SK-N-SH (cell line): Measurements from ENCODE around the gene BLZF1. TPM values are rescaled to one million over a fixed set of nuclear protein-coding genes. Genes with fewer than 3 reads are reported as not detected.

Source experiments
- CTCF ChIA-PET: fragments of 300-600, 350-600 bp; formaldehyde crosslinking; extraction: SDS; loops from one replicate; lab custom pipeline; 2021; lab: Yijun Ruan, JAX
- POLR2A ChIA-PET: fragments of 350-600 bp; sonication (Branson Sonifier 250); formaldehyde crosslinking; extraction: SDS; loops from one replicate; lab custom pipeline; 2020; ENCODE audit warnings: antibody characterized with exemption, inconsistent platforms; lab: Yijun Ruan, JAX
- DNase-seq: peaks from one replicate; pipeline ENCODE4 v3.0.0; 2012
- H2AFZ ChIP-seq: fragments of 200-600 bp; sonication (generic); 2 replicates; pipeline ENCODE4 v1.8.1; 2016; ENCODE audit warnings: antibody characterized with exemption, mild to moderate bottlenecking, low read depth
- H3F3A ChIP-seq: fragments of 200-600 bp; sonication (generic); replicated peaks from 2 replicates; pipeline ENCODE3; 2016; ENCODE audit warnings: antibody characterized with exemption, mild to moderate bottlenecking; ENCODE audit not compliant: insufficient read depth
- H3K27ac ChIP-seq, 2 experiments: fragments of 200-500 bp in 1 of 2; fragments of 200-600 bp in 1 of 2; sonication (Bioruptor generic) in 1 of 2; sonication (generic), shearing (Covaris generic) in 1 of 2; 2 replicates each; pipeline versions ENCODE4 v1.5.1 to v1.6.1; 2014 to 2016; ENCODE audit warnings: low read depth in 2 of 2, inconsistent platforms in 1 of 2, low read length in 1 of 2, mild to moderate bottlenecking in 1 of 2, mixed read lengths in 1 of 2
- H3K27me3 ChIP-seq: fragments of 200-600 bp; sonication (generic), shearing (Covaris generic); 2 replicates; pipeline ENCODE4 v1.6.1; 2016; ENCODE audit warnings: mixed run types; ENCODE audit not compliant: insufficient read depth
- H3K36me3 ChIP-seq, 2 experiments: fragments of 200-500 bp in 1 of 2; fragments of 200-600 bp in 1 of 2; sonication (Bioruptor generic) in 1 of 2; sonication (generic) in 1 of 2; replicated peaks in 1 of 2; 2 replicates each; pipeline versions ENCODE3 to v1.5.1; 2014 to 2016; ENCODE audit warnings: low read length in 1 of 2, mild to moderate bottlenecking in 1 of 2; ENCODE audit not compliant: insufficient read depth in 2 of 2, control insufficient read depth in 1 of 2
- H3K4me1 ChIP-seq, 2 experiments: fragments of 200-500 bp in 1 of 2; fragments of 200-600 bp in 1 of 2; sonication (Bioruptor generic) in 1 of 2; sonication (generic), shearing (Covaris generic) in 1 of 2; 2 replicates each; pipeline versions ENCODE4 v1.5.1 to v1.6.1; 2014 to 2016; ENCODE audit warnings: low read depth in 1 of 2, low read length in 1 of 2, mixed run types in 1 of 2; ENCODE audit not compliant: insufficient read depth in 2 of 2, control insufficient read depth in 1 of 2
- H3K4me2 ChIP-seq: fragments of 200-600 bp; sonication (generic), shearing (Covaris generic); 2 replicates; pipeline ENCODE4 v1.6.1; 2017; ENCODE audit warnings: mixed run types
- H3K4me3 ChIP-seq, 2 experiments: fragments of 200-500 bp in 1 of 2; fragments of 200-600 bp in 1 of 2; sonication (Bioruptor generic) in 1 of 2; sonication (generic), shearing (Covaris generic) in 1 of 2; 2 replicates each; pipeline versions ENCODE4 v1.5.1 to v1.8.1; 2014 to 2016; ENCODE audit warnings: low read depth in 2 of 2, inconsistent platforms in 1 of 2, low read length in 1 of 2, mild to moderate bottlenecking in 1 of 2, mixed read lengths in 1 of 2, moderate library complexity in 1 of 2
- H3K79me2 ChIP-seq: fragments of 200-600 bp; sonication (generic); 2 replicates; pipeline ENCODE4 v1.8.1; 2017; ENCODE audit warnings: mild to moderate bottlenecking; ENCODE audit not compliant: insufficient read depth
- H3K9ac ChIP-seq: fragments of 200-600 bp; sonication (generic); 2 replicates; pipeline ENCODE4 v1.6.1; 2017; ENCODE audit warnings: mixed run types
- H3K9me2 ChIP-seq: fragments of 200-600 bp; sonication (generic); 2 replicates; pipeline ENCODE4 v1.6.1; 2017; ENCODE audit warnings: mixed run types
- H3K9me3 ChIP-seq: fragments of 200-600 bp; sonication (generic); 2 replicates; pipeline ENCODE4 v1.6.1; 2017; ENCODE audit warnings: mixed run types, mild to moderate bottlenecking, moderate library complexity
- H4K20me1 ChIP-seq: fragments of 200-600 bp; sonication (generic); 2 replicates; pipeline ENCODE4 v1.6.1; 2017; ENCODE audit warnings: mild to moderate bottlenecking, mixed run types; ENCODE audit not compliant: insufficient read depth
- EP300 ChIP-seq, 2 experiments: IDR thresholded peaks; 2 replicates each; pipeline versions ENCODE4 v1.4.0 to v1.6.1; 2012; ENCODE audit warnings: borderline replicate concordance in 1 of 2, low read depth in 1 of 2, low read length in 1 of 2
- FOXJ3 ChIP-seq: sonication (generic); formaldehyde crosslinking; IDR thresholded peaks from 2 replicates; pipeline ENCODE4 v1.5.1; 2020; ENCODE audit warnings: mild to moderate bottlenecking, missing genetic modification reagents
- MAX ChIP-seq: IDR thresholded peaks from 2 replicates; pipeline ENCODE4 v1.4.0; 2012; ENCODE audit warnings: low read depth
- MXI1 ChIP-seq: IDR thresholded peaks from 2 replicates; pipeline ENCODE4 v1.6.1; 2012; ENCODE audit warnings: mild to moderate bottlenecking, low read depth, low read length, improper control_type of control experiment
- NRF1 ChIP-seq: IDR thresholded peaks from 2 replicates; pipeline ENCODE4 v1.6.1; 2012; ENCODE audit warnings: low read depth, mild to moderate bottlenecking, low read length
- POLR2AphosphoS5 ChIP-seq: IDR thresholded peaks from 2 replicates; pipeline ENCODE4 v1.6.1; 2012; ENCODE audit warnings: low read depth, low read length
- RFX5 ChIP-seq: IDR thresholded peaks from 2 replicates; pipeline ENCODE4 v1.6.1; 2012; ENCODE audit warnings: mild to moderate bottlenecking, improper control_type of control experiment, low read length
- RXRA ChIP-seq: IDR thresholded peaks from 2 replicates; pipeline ENCODE4 v1.4.0; 2012; ENCODE audit warnings: low read depth, mild to moderate bottlenecking, borderline replicate concordance
- TAF1 ChIP-seq: IDR thresholded peaks from 2 replicates; pipeline ENCODE4 v1.6.1; 2012; ENCODE audit warnings: low read depth, mild to moderate bottlenecking, low read length, moderate library complexity, borderline replicate concordance
- YY1 ChIP-seq: IDR thresholded peaks from 2 replicates; pipeline ENCODE4 v1.4.0; 2012; ENCODE audit warnings: low read depth, mild to moderate bottlenecking
- WGBS: methylation state at CpG from one replicate; pipeline ENCODE4 v1.1.6; 2017; ENCODE audit warnings: low lambda C conversion rate; 5-methylcytosine and 5-hydroxymethylcytosine counted together
- polyA plus RNA-seq, 3 experiments: library from polyadenylated mRNA; depleted of rRNA; stranded (reverse); fragments of >200 nt; gene quantifications; 2 replicates each; pipeline ENCODE4 v1.2.3, GENCODE V29; 2012
- TF ChIP-seq, protein P1 (sequence below): IDR thresholded peaks from 2 replicates; pipeline ENCODE4 v1.4.0; 2012; ENCODE audit warnings: low read depth, borderline replicate concordance

Gene BLZF1
- polyA plus RNA-seq, 1 of the 3 experiments (the other 2 are of a cell fraction), result 9.5 TPM

DNA sequence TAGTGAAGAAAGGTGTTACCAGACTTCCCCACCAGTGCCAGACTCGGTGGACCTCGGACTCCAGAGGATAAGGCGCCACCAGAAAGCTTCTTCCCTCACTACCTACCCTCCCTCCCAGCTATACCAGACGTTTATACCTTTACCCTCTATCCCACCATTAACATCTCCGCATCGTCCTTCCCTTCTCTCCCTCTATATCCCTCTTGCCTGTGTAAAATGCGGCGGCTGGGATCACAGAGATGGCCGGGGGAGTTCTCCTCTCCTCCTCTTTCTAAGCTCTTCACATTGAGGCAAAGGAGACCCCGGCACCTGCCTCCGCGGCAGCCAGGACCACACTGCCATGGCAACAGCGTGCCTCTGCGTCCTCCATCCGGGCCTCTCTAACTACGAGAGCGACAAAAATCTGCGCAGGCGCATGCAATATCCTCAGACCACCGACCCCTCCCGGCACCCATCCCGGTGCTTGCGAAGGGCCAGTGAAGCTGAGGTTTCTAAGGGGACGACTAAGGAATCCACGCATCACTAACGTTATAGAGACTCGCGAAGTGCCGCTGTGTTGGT lies 59.2 kb downstream of the BLZF1 start, which contains the start of gene CCDC181:
CCDC181 (minus strand) TSS at position 394 of the 561 bp plus-strand sequence. CDS start 2,547 bp downstream, outside the sequence.
- 3% methylated on average over 28 of the region's 29 CpGs for WGBS
- H3K4me1 ChIP-seq, result peaks cover 0 to 4% of the 10 kb centered on the region in 2 experiments; a peak in 1 of 4 replicates
- peak within 1 kb of the TSS; percentile 53 for H3K9ac ChIP-seq
- H4K20me1 ChIP-seq, result no peaks in the 10 kb centered on the region
- H3K4me3 ChIP-seq, result peak within 1 kb of the TSS; percentile 77 to 94
- DNase-seq, result peak; percentile 84
- H3F3A ChIP-seq, result no peaks in the 10 kb centered on the region
- H2AFZ ChIP-seq, result peak within 1 kb of the TSS; percentile 99
- no peaks in the 10 kb centered on the region; the same call in 1 of the 2 replicates for H3K79me2 ChIP-seq
- H3K27ac ChIP-seq, result peak within 1 kb of the TSS in 1 of 2 experiments; percentile 80; a peak in 3 of 4 replicates
- POLR2A ChIA-PET, result interaction anchor here (0.8 to 1.6 kb wide), 3 partner anchors 9 to 59 kb away, joined by 3 to 7 read pairs (median 5); partner anchors contain the start of genes BLZF1 and SLC19A2
- H3K27me3 ChIP-seq, result no peaks in the 10 kb centered on the region
- no peaks in the 10 kb centered on the region for H3K9me3 ChIP-seq
- CTCF ChIA-PET, result interaction anchor here (0.6 to 1.2 kb wide), 4 partner anchors 40 to 1084 kb away, joined by 3 to 4 read pairs (median 3); no protein-coding TSS in a partner anchor
- no peaks in the 10 kb centered on the region for H3K9me2 ChIP-seq
- peak within 1 kb of the TSS; percentile 76 for H3K4me2 ChIP-seq
- peaks cover 0 to 11% of the 10 kb centered on the region in 2 experiments for H3K36me3 ChIP-seq
- peak; percentile 91 for TF ChIP-seq POLR2AphosphoS5
- TF ChIP-seq YY1, result no peak
- TF ChIP-seq MXI1, result peak; percentile 92
- TF ChIP-seq, protein P1, sequence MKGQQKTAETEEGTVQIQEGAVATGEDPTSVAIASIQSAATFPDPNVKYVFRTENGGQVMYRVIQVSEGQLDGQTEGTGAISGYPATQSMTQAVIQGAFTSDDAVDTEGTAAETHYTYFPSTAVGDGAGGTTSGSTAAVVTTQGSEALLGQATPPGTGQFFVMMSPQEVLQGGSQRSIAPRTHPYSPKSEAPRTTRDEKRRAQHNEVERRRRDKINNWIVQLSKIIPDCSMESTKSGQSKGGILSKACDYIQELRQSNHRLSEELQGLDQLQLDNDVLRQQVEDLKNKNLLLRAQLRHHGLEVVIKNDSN, result no peak
- no peak for TF ChIP-seq RXRA
- TF ChIP-seq NRF1, result peak; percentile 86
- no peak for TF ChIP-seq FOXJ3 (CRISPR knock-in tag)
- no peak for TF ChIP-seq EP300 (IDR thresholded peaks at IDR 0.05; ENCODE audit: borderline replicate concordance in 1 of 2, low read depth in 1 of 2, low read length in 1 of 2)
- peak; percentile 48 for TF ChIP-seq MAX
- TF ChIP-seq RFX5, result peak; percentile 64; the same call in 1 of the 2 replicates
- peak; percentile 57; the same call in 1 of the 2 replicates for TF ChIP-seq TAF1

Other genes starting within 250 kb of the BLZF1 start
- 13.7 and 20.6 TPM in 2 replicates for gene NME7, start 398 bp upstream of the BLZF1 start, polyA plus RNA-seq (2012; rRNA removed)
- gene CCDC181, start 59.3 kb downstream of the BLZF1 start, polyA plus RNA-seq (2012; rRNA removed), result 1.2 TPM in 2 replicates
- gene SLC19A2, start 117.7 kb downstream of the BLZF1 start, polyA plus RNA-seq (2012; rRNA removed), result 3.4 and 5.5 TPM in 2 replicates
- gene F5, start 218.3 kb downstream of the BLZF1 start, polyA plus RNA-seq (2012; rRNA removed), result under 0.01 TPM in 1 of 2 replicates, not detected in the other